ENCODE results near the gene PCDHGA1.
"Not testable (repeated sequence)": the region's sequence is repeated elsewhere in the genome, so short reads cannot be mapped to it uniquely, and the experiment has no call there.

Gene PCDHGA1

DNA sequence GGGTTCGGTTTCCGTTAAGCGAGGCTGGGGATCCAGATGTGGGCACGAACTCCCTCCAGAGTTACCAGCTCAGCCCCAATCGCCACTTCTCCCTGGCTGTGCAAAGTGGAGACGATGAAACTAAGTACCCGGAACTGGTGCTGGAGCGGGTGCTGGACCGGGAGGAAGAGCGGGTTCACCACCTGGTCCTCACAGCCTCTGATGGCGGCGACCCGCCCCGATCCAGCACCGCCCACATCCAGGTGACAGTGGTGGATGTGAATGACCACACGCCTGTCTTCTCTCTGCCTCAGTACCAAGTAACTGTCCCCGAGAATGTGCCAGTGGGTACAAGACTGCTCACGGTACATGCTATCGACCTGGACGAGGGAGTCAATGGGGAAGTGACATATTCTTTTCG, 53.0 kb downstream of the PCDHGA1 start:
- no peak for FAIRE-seq

DNA sequence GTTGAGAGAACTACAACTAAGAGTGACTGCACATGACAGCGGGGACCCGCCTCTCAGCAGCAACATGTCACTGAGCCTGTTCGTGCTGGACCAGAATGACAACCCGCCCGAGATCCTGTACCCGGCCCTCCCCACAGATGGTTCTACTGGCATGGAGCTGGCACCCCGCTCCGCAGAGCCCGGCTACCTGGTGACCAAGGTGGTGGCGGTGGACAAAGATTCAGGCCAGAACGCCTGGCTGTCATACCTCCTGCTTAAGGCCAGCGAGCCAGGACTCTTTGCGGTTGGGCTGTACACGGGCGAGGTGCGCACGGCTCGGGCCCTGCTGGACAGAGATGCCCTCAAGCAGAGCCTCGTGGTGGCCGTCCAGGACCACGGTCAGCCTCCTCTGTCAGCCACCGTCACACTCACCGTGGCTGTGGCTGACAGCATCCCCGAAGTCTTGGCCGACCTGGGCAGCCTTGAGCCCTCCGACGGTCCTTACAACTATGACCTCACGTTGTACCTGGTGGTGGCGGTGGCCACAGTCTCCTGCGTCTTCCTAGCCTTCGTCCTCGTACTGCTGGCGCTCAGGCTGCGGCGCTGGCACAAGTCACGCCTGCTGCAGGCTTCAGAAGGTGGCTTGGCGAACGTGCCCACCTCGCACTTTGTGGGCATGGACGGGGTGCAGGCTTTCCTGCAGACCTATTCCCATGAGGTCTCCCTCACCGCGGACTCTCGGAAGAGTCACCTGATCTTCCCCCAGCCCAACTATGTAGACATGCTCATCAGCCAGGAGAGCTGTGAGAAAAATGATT, 54.4 kb downstream of the PCDHGA1 start:
- no peak for FAIRE-seq

GRCh38 chr5:141387557-141388311, 57.4 kb downstream of the PCDHGA1 start, which contains the start of gene PCDHGB4:
Gene PCDHGB4 (plus strand): TSS chr5:141387698. CDS start chr5:141387885, 187 bp downstream.
- FAIRE-seq, result not testable (repeated sequence)

DNA sequence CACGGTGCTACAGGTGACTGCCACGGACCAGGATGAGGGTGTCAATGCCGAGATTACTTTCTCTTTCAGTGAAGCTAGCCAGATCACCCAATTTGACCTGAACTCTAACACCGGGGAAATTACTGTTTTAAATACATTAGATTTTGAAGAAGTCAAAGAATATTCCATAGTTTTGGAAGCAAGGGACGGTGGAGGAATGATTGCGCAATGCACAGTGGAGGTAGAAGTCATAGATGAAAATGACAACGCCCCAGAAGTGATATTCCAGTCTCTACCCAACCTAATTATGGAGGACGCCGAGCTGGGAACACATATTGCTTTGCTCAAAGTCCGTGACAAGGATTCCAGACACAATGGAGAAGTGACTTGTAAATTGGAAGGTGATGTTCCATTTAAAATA, 58.3 kb downstream of the PCDHGA1 start:
- no peak for FAIRE-seq

- no peak for FAIRE-seq
Measured at GRCh38 chr5:141389153-141390042, 59.1 kb downstream of the PCDHGA1 start.

DNA sequence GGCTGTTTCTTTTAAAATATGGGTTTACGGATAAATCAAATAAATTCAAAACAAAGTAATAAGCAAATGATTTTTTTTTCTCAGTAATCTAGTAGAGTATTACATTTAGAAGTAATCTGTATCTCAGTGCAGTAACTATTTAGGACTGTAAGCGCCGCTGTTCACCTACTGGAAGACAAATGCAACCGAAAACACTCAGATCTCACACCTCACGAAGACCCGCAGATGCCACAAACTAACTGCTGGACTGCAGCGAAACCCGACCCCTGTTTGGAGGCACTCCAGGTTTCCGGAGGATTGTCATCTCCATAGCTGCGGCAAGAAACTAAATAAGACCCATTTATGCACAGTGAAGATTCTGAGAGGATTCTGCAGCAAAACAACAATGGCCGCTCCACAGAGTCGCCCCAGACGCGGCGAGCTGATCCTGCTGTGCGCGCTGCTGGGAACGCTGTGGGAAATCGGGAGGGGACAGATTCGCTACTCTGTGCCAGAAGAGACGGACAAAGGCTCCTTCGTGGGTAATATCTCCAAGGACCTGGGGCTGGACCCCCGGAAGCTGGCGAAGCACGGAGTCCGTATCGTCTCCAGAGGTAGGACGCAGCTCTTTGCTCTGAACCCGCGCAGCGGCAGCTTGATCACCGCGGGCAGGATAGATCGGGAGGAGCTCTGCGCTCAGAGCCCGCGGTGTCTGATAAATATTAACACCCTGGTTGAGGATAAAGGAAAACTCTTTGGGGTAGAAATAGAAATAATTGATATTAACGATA, 62.3 kb downstream of the PCDHGA1 start, which contains the start of gene PCDHGA8:
Gene PCDHGA8 (plus strand): TSS at position 205 of the 770 bp plus-strand sequence. CDS start 181 bp downstream, at position 386.
- no peak for FAIRE-seq

- FAIRE-seq, result no peak
Measured at GRCh38 chr5:141393267-141393666, 63.0 kb downstream of the PCDHGA1 start.

DNA sequence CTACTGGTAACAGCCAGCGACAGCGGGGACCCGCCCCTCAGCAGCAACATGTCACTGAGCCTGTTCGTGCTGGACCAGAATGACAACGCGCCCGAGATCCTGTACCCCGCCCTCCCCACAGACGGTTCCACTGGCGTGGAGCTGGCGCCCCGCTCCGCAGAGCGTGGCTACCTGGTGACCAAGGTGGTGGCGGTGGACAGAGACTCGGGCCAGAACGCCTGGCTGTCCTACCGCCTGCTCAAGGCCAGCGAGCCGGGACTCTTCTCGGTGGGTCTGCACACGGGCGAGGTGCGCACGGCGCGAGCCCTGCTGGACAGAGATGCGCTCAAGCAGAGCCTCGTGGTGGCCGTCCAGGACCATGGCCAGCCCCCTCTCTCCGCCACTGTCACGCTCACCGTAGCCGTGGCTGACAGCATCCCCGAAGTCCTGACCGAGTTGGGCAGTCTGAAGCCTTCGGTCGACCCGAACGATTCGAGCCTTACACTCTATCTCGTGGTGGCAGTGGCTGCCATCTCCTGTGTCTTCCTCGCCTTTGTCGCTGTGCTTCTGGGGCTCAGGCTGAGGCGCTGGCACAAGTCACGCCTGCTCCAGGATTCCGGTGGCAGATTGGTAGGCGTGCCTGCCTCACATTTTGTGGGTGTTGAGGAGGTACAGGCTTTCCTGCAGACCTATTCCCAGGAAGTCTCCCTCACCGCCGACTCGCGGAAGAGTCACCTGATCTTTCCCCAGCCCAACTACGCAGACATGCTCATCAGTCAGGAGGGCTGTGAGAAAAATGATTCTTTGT, 64.3 kb downstream of the PCDHGA1 start:
- FAIRE-seq, result not testable (repeated sequence)

GRCh38 chr5:141397756-141398551, 67.6 kb downstream of the PCDHGA1 start, which contains the start of gene PCDHGB5:
Gene PCDHGB5 (plus strand): TSS chr5:141397947. CDS start chr5:141398128, 181 bp downstream.
- not testable (repeated sequence) for FAIRE-seq

- no peak for FAIRE-seq
Measured at GRCh38 chr5:141398608-141399007, 68.3 kb downstream of the PCDHGA1 start.

DNA sequence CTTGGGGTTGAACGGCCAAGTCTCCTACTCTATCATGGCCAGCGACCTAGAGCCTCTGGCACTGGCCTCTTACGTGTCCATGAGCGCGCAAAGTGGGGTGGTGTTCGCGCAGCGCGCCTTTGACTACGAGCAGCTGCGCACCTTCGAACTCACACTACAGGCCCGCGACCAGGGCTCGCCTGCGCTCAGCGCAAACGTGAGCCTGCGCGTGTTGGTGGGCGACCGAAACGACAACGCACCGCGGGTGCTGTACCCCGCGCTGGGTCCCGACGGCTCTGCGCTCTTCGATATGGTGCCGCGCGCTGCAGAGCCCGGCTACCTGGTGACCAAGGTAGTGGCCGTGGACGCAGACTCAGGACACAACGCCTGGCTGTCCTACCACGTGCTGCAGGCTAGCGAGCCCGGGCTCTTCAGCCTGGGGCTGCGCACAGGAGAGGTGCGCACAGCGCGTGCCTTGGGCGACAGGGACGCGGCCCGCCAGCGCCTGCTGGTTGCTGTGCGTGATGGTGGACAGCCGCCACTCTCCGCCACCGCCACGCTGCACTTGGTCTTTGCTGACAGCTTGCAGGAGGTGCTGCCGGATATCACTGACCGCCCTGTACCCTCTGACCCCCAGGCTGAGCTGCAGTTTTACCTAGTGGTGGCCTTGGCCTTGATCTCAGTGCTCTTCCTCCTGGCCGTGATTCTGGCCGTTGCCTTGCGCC, 69.4 kb downstream of the PCDHGA1 start:
- no peak for FAIRE-seq

DNA sequence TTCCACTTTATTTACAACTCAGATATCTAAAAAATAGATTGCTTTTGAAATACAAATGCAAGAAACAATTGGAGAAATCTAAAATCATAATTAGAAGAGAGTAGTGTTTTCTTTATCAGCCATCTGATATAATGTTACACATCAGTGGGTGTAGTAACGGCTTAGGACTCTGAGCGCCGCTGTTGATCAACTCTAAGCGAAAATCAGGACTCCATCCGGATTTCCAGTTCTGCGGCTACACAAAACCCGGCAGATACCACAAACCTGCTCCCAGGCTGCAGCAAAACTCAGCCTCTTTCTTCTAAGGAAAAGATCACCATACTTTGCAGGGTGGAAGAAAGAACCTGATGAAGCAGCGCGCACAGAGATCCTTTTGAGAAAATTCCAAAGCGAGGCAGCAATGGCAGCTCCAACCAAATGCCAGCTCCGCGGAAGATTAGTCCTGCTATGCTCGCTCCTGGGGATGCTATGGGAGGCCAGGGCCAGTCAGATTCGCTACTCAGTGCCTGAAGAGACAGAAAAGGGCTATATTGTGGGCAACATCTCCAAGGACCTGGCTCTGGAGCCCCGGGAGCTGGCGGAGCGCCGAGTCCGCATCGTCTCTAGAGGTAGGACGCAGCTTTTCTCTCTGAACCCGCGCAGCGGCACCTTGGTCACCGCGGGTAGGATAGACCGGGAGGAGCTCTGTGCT, 72.4 kb downstream of the PCDHGA1 start, which contains the start of gene PCDHGA9:
Gene PCDHGA9 (plus strand): TSS at position 226 of the 691 bp plus-strand sequence. CDS start 175 bp downstream, at position 401.
- FAIRE-seq, result no peak

DNA sequence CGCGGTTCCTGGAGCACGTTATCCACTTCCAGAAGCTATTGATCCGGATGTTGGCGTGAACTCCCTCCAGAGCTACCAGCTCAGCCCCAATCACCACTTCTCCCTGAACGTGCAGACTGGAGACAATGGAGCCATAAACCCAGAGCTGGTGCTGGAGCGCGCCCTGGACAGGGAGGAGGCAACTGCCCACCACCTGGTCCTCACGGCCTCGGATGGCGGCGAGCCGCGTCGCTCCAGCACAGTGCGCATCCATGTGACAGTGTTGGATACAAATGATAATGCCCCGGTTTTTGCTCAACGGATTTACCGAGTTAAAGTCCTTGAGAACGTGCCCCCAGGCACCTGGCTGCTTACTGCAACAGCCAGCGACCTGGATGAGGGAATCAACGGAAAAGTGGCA, 73.1 kb downstream of the PCDHGA1 start:
- FAIRE-seq, result no peak

GRCh38 chr5:141407790-141408505, 77.6 kb downstream of the PCDHGA1 start, which contains the start of gene PCDHGB6:
Gene PCDHGB6 (plus strand): TSS chr5:141408021. CDS start chr5:141408203, 182 bp downstream.
- FAIRE-seq, result not testable (repeated sequence)

GRCh38 chr5:141409598-141410306, 79.4 kb downstream of the PCDHGA1 start:
- FAIRE-seq, result no peak

- FAIRE-seq, result no peak
Measured at GRCh38 chr5:141411575-141411974, 81.3 kb downstream of the PCDHGA1 start.
